ENCODE results near the gene LRRC28. TPM values are rescaled to one million over a fixed set of nuclear protein-coding genes. Genes with fewer than 3 reads are reported as not detected.
"Not testable (repeated sequence)": the region's sequence is repeated elsewhere in the genome, so short reads cannot be mapped to it uniquely, and the experiment has no call there.

Gene LRRC28
- total RNA-seq, 1 donor from 2014 or later: 17.2 TPM

- Histone ChIP-seq H3K27me3 (ENCODE audit: control insufficient read depth in 3 of 3, insufficient read depth in 3 of 3, low read length in 3 of 3) (no peaks in the 10 kb centered on the region), H3K9ac (ENCODE audit: low read depth in 1 of 3, low read length in 3 of 3) (no peak overlapping the region), H3K4me3 (ENCODE audit: low read length in 3 of 3) (no peak overlapping the region), H3K4me1 (ENCODE audit: control insufficient read depth in 3 of 3, insufficient read depth in 3 of 3, low read length in 3 of 3) (peaks cover 0 to 5% (median 5%) of the 10 kb centered on the region in 3 donors), H3K9me3 (ENCODE audit: control insufficient read depth in 3 of 3, low read length in 3 of 3) (no peaks in the 10 kb centered on the region), H3K27ac (ENCODE audit: low read depth, low read length) (no peak overlapping the region), H3K36me3 (ENCODE audit: control insufficient read depth in 3 of 3, insufficient read depth in 3 of 3, low read length in 3 of 3) (no peaks in the 10 kb centered on the region)
Measured at GRCh38 chr15:99399618-99400017, 148.3 kb downstream of the LRRC28 start.

DNA sequence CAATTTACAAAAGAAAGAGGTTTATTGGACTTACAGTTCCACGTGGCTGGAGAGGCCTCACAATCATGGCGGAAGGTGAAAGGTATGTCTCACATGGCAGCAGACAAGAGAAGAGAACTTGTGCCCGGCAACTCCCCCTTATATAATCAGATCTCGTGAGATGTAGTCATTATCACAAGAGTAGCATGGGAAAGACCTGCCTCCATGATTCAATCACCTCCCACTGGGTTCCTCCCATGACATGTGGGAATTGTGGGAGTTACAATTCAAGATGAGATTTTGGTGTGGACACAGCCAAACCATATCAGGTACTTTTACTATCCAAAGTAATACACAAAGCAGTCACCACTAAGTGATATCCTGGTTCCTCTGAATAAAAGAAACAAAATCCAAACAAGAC lies 149.9 kb downstream of the LRRC28 start:
- not testable (repeated sequence) for H3K36me3 ChIP-seq (ENCODE audit: control insufficient read depth in 3 of 3, insufficient read depth in 3 of 3, low read length in 3 of 3); H3K4me3 ChIP-seq (ENCODE audit: low read length in 3 of 3); H3K9me3 ChIP-seq (ENCODE audit: control insufficient read depth in 3 of 3, low read length in 3 of 3); H3K27ac ChIP-seq (ENCODE audit: low read depth, low read length); H3K9ac ChIP-seq (ENCODE audit: low read depth in 1 of 3, low read length in 3 of 3); H3K4me1 ChIP-seq (ENCODE audit: control insufficient read depth in 3 of 3, insufficient read depth in 3 of 3, low read length in 3 of 3); H3K27me3 ChIP-seq (ENCODE audit: control insufficient read depth in 3 of 3, insufficient read depth in 3 of 3, low read length in 3 of 3)

DNA sequence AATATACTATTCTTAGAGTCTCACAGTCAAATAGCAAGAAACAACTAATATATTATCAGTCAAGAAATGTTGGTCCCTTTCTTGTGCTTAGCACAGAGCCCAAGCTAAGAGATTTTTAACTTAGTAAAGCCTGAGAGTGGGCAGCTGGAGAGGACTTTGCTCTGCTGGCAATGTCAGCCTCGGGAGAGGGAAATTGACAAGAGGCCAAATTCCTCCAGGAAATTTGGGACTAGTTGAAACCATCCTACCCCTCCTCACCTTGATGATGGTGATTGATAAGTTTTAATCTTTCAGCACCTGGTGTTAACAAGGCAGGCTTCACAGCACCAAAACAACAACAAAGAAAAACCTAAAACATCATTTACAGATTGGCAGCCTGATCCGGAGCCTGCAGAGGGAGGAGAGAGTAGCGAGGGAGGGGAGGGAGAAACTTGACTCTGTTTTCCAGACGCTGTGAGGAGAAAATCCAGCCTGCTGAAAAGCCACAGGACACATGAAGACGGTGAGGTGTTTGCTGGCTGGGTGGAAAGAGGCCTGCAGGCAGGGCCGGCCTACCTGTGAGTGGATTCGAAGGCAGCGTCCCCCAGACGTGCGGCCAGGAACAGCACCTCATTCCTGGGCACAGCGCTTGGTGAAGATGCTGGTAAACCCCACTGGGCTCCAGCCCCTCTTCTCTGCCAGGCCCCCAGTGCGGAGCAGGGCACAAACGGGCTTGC lies 150.9 kb downstream of the LRRC28 start:
- Histone ChIP-seq H3K27me3 (ENCODE audit: control insufficient read depth in 3 of 3, insufficient read depth in 3 of 3, low read length in 3 of 3) (no peaks in the 10 kb centered on the region), H3K9me3 (ENCODE audit: control insufficient read depth in 3 of 3, low read length in 3 of 3) (no peaks in the 10 kb centered on the region), H3K36me3 (ENCODE audit: control insufficient read depth in 3 of 3, insufficient read depth in 3 of 3, low read length in 3 of 3) (no peaks in the 10 kb centered on the region), H3K4me1 (ENCODE audit: control insufficient read depth in 3 of 3, insufficient read depth in 3 of 3, low read length in 3 of 3) (peaks cover under 1 to 5% (median 5%) of the 10 kb centered on the region in 3 donors), H3K9ac (ENCODE audit: low read depth in 1 of 3, low read length in 3 of 3) (no peak overlapping the region), H3K4me3 (ENCODE audit: low read length in 3 of 3) (no peak overlapping the region), H3K27ac (ENCODE audit: low read depth, low read length) (no peak overlapping the region)

DNA sequence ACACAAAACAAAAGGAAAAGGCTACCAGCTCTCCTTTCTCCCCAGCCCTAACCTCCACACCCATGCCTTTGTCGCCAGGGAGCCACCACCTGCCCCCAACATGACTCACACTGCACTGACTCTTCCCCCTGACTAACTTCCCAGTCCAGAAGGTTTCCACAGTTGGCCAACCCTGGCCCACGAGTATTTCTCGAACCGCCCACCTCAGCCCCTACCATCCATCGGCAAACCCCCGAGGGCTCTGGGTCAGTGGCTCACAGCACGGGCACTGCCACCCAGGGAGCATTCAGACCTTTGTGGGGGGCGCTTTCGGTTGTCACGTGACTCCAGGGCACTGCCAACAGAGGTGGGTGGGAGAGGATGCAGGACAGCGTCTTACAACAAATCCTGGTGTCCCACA lies 152.3 kb downstream of the LRRC28 start:
- no peaks in the 10 kb centered on the region for H3K9me3 ChIP-seq (ENCODE audit: control insufficient read depth in 3 of 3, low read length in 3 of 3)
- H3K4me3 ChIP-seq (ENCODE audit: low read length in 3 of 3): no peak overlapping the region
- no peaks in the 10 kb centered on the region for H3K36me3 ChIP-seq (ENCODE audit: control insufficient read depth in 3 of 3, insufficient read depth in 3 of 3, low read length in 3 of 3)
- H3K27me3 ChIP-seq (ENCODE audit: control insufficient read depth in 3 of 3, insufficient read depth in 3 of 3, low read length in 3 of 3): no peaks in the 10 kb centered on the region
- no peak overlapping the region for H3K9ac ChIP-seq (ENCODE audit: low read depth in 1 of 3, low read length in 3 of 3)
- H3K27ac ChIP-seq (ENCODE audit: low read depth, low read length): no peak overlapping the region
- peaks cover 12 to 15% (median 14%) of the 10 kb centered on the region in 3 donors for H3K4me1 ChIP-seq (ENCODE audit: control insufficient read depth in 3 of 3, insufficient read depth in 3 of 3, low read length in 3 of 3)

DNA sequence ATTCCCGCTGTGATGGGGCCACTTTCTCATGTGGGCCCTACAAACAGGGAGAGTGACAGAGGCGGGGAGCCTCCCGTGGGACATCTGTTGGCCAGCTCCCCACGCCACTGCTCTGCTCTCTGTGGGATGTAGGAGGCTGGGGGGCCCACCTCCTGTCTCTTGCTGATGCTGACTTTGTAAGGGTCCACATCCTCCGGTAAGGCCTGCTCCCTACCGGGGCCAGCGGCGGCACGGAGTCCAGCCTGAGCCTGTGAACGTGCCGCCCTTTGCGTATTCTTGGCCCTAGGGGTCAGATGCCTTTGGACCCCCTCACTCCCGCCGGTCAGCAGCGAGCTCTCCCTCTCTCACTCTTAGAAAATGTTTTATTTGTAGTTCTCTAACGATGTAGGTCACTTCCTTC lies 153.2 kb downstream of the LRRC28 start:
- Histone ChIP-seq H3K4me3 (ENCODE audit: low read length in 3 of 3) (no peak overlapping the region), H3K9me3 (ENCODE audit: control insufficient read depth in 3 of 3, low read length in 3 of 3) (no peaks in the 10 kb centered on the region), H3K4me1 (ENCODE audit: control insufficient read depth in 3 of 3, insufficient read depth in 3 of 3, low read length in 3 of 3) (peaks cover 19 to 24% (median 21%) of the 10 kb centered on the region in 3 donors), H3K27ac (ENCODE audit: low read depth, low read length) (no peak overlapping the region), H3K9ac (ENCODE audit: low read depth in 1 of 3, low read length in 3 of 3) (no peak overlapping the region), H3K27me3 (ENCODE audit: control insufficient read depth in 3 of 3, insufficient read depth in 3 of 3, low read length in 3 of 3) (no peaks in the 10 kb centered on the region), H3K36me3 (ENCODE audit: control insufficient read depth in 3 of 3, insufficient read depth in 3 of 3, low read length in 3 of 3) (no peaks in the 10 kb centered on the region)

- no peaks in the 10 kb centered on the region for H3K27me3 ChIP-seq (ENCODE audit: control insufficient read depth in 3 of 3, insufficient read depth in 3 of 3, low read length in 3 of 3)
- H3K27ac ChIP-seq (ENCODE audit: low read depth, low read length): no peak overlapping the region
- H3K4me3 ChIP-seq (ENCODE audit: low read length in 3 of 3): no peak overlapping the region
- H3K4me1 ChIP-seq (ENCODE audit: control insufficient read depth in 3 of 3, insufficient read depth in 3 of 3, low read length in 3 of 3): peaks cover 22 to 27% (median 23%) of the 10 kb centered on the region in 3 donors
- no peaks in the 10 kb centered on the region for H3K9me3 ChIP-seq (ENCODE audit: control insufficient read depth in 3 of 3, low read length in 3 of 3)
- H3K36me3 ChIP-seq (ENCODE audit: control insufficient read depth in 3 of 3, insufficient read depth in 3 of 3, low read length in 3 of 3): no peaks in the 10 kb centered on the region
- no peak overlapping the region for H3K9ac ChIP-seq (ENCODE audit: low read depth in 1 of 3, low read length in 3 of 3)
Measured at GRCh38 chr15:99406120-99406519, 154.8 kb downstream of the LRRC28 start.

DNA sequence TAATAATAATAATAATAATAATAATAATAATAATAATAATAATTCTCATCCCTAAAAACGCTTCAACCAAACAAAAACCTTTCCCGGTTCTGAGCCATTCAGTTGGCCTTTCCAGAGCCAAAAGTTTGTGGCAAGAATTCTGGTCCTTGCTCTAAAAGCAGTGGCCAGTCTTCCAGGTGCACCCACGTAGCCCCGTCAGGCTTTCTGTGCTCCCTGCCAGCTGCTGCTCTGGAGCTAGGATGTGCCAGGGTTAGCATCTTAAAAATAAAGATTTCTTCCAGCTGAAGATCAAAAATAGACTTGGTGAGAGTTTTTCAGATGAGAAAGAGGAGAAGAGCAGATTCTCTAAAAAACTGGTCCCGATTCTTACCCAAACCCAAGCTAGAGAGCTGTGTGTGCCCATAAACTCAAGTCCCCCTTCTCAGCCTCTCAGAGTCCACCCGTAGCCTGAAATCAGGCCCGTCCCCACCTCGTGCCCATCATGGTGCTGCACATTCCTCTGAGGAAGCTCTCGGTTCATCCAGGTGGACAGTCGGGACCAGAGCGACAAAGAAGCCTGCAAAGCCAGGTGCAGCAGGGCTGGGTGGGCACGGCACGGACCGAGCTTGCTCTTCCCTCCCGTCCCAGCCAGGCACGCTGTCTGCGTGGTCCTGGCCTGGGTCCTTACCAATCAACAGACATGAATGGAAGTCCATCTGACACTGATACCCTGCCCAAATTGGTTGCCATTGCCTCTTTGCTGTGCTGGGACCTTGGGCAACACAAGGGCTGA lies 155.6 kb downstream of the LRRC28 start:
- H3K27me3 ChIP-seq (ENCODE audit: control insufficient read depth in 3 of 3, insufficient read depth in 3 of 3, low read length in 3 of 3): no peaks in the 10 kb centered on the region

GRCh38 chr15:99407716-99408115 lies 156.4 kb downstream of the LRRC28 start:
- H3K9me3 ChIP-seq (ENCODE audit: control insufficient read depth in 3 of 3, low read length in 3 of 3): no peaks in the 10 kb centered on the region
- no peak overlapping the region for H3K27ac ChIP-seq (ENCODE audit: low read depth, low read length)
- no peak overlapping the region for H3K4me3 ChIP-seq (ENCODE audit: low read length in 3 of 3)
- no peaks in the 10 kb centered on the region for H3K36me3 ChIP-seq (ENCODE audit: control insufficient read depth in 3 of 3, insufficient read depth in 3 of 3, low read length in 3 of 3)
- H3K9ac ChIP-seq (ENCODE audit: low read depth in 1 of 3, low read length in 3 of 3): peak overlapping the region in 2 of 3 donors; percentile 3 to 7
- no peaks in the 10 kb centered on the region for H3K27me3 ChIP-seq (ENCODE audit: control insufficient read depth in 3 of 3, insufficient read depth in 3 of 3, low read length in 3 of 3)
- H3K4me1 ChIP-seq (ENCODE audit: control insufficient read depth in 3 of 3, insufficient read depth in 3 of 3, low read length in 3 of 3): peaks cover 17 to 22% (median 22%) of the 10 kb centered on the region in 3 donors

More for the DNA sequence above, 155.6 kb downstream of the LRRC28 start:
- H3K9me3 ChIP-seq (ENCODE audit: control insufficient read depth in 3 of 3, low read length in 3 of 3): no peaks in the 10 kb centered on the region
- peaks cover 19 to 27% (median 22%) of the 10 kb centered on the region in 3 donors for H3K4me1 ChIP-seq (ENCODE audit: control insufficient read depth in 3 of 3, insufficient read depth in 3 of 3, low read length in 3 of 3)
- H3K27ac ChIP-seq (ENCODE audit: low read depth, low read length): no peak overlapping the region
- H3K36me3 ChIP-seq (ENCODE audit: control insufficient read depth in 3 of 3, insufficient read depth in 3 of 3, low read length in 3 of 3): no peaks in the 10 kb centered on the region
- no peak overlapping the region for H3K4me3 ChIP-seq (ENCODE audit: low read length in 3 of 3)
- H3K9ac ChIP-seq (ENCODE audit: low read depth in 1 of 3, low read length in 3 of 3): peak overlapping the region in 1 of 3 donors; percentile 40

DNA sequence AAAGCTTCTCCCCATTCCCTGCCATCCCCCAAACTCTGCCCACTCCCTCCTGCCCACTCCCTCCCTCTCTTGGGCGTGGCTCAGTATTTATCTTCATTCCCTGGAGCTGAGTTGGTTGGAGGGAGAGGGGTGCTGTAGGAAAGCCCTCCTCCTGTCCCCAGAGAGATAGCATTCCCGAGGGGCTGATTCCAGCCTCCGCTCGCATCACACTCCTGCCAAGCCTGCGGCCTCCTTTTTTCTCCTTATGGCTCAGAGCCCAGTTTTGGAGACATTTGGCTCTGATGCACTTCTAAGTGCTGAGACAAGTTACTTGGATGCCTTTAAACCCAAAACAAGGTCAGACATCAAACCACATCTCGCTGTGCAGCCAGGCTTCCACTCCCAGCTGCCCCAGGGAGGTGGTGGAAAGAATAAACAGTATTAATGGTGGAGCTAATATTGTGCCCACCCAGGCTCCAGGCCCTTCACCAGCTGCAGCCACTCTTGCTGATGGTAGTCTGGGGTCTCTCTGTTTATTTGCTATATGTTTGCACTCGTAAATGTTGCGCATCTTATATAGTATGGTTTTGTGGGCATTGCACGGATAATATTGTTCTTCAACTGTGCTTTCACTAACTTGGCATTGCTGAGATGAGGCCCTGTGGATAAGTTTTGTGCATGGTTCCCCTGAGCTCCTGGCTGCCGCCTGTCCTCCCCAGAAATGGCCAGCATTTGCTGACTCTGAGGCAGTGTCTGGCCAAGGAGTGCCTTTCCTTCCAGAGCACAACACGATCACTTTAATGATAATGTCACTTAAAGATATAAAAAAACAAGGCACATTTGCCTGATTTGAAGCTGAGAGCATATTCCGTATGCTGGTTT lies 157.2 kb downstream of the LRRC28 start:
- peak overlapping the region; percentile 14 to 41 (median 14) for H3K4me3 ChIP-seq (ENCODE audit: low read length in 3 of 3)
- H3K9ac ChIP-seq (ENCODE audit: low read depth in 1 of 3, low read length in 3 of 3): peak overlapping the region; percentile 7 to 66 (median 51)
- H3K9me3 ChIP-seq (ENCODE audit: control insufficient read depth in 3 of 3, low read length in 3 of 3): no peaks in the 10 kb centered on the region
- no peaks in the 10 kb centered on the region for H3K36me3 ChIP-seq (ENCODE audit: control insufficient read depth in 3 of 3, insufficient read depth in 3 of 3, low read length in 3 of 3)
- H3K4me1 ChIP-seq (ENCODE audit: control insufficient read depth in 3 of 3, insufficient read depth in 3 of 3, low read length in 3 of 3): peaks cover 17 to 22% (median 22%) of the 10 kb centered on the region in 3 donors
- H3K27ac ChIP-seq (ENCODE audit: low read depth, low read length): no peak overlapping the region
- no peaks in the 10 kb centered on the region for H3K27me3 ChIP-seq (ENCODE audit: control insufficient read depth in 3 of 3, insufficient read depth in 3 of 3, low read length in 3 of 3)
